Thyroid gland (tissue), 4 donors: ENCODE results near the gene RFX7.

Experiments
- CTCF ChIP-seq, 6 experiments: fragments of 200-600 bp in 3 of 6; fragments of 450-650 bp in 3 of 6; sonication (generic) in 3 of 6; IDR thresholded peaks; one replicate each; pipeline ENCODE4 v1.5.1; 2016 to 2019; ENCODE audit warnings: antibody characterized with exemption in 6 of 6, mild to moderate bottlenecking in 2 of 6, inconsistent platforms in 1 of 6, moderate library complexity in 1 of 6
- POLR2A ChIP-seq, 2 donors: fragments of 450-650 bp; IDR thresholded peaks; one replicate each; pipeline ENCODE4 v1.6.1; 2017; ENCODE audit warnings: antibody characterized with exemption in 2 of 2, mild to moderate bottlenecking in 2 of 2, moderate library complexity in 1 of 2

DNA sequence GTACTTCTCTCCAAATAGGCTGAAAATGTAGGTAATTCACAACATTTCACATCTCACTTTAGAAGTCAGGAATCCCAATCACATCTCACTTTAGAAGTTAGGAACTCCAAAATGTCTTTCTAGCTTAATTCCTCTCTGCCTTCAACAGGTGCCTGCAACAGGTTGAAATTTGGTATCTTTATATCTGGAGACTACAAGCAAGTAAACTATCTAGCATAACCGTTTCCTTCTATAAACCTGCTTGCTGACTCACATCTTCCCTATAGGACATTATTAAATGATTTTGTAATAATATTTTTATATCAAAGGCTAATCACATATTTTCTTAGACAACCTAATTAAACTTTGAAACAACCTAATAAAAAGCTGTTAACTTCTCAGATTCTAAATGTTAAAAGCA, 18.2 kb downstream of the RFX7 start:
- TF ChIP-seq CTCF (IDR thresholded peaks at IDR 0.05) (no peak), POLR2A (IDR thresholded peaks at IDR 0.05) (no peak)
